Measurements from ENCODE around the gene UGT1A9.

UGT1A9 gene

GRCh38 chr2:233773854-233774253 is 102.2 kb downstream of the UGT1A9 start:
- TF ChIP-seq CTCF (conservative IDR thresholded peaks at IDR 0.05; ENCODE audit: low read depth, low read length), result no peak
- no peak for DNase-seq (ENCODE audit: low read depth)
- no peak overlapping the region for H3K4me3 ChIP-seq (ENCODE audit: low read length)

GRCh38 chr2:233775414-233775813 is 103.7 kb downstream of the UGT1A9 start:
- no peak for DNase-seq (ENCODE audit: low read depth)
- H3K4me3 ChIP-seq (ENCODE audit: low read length), result no peak overlapping the region
- TF ChIP-seq CTCF (conservative IDR thresholded peaks at IDR 0.05; ENCODE audit: low read depth, low read length), result no peak

DNA sequence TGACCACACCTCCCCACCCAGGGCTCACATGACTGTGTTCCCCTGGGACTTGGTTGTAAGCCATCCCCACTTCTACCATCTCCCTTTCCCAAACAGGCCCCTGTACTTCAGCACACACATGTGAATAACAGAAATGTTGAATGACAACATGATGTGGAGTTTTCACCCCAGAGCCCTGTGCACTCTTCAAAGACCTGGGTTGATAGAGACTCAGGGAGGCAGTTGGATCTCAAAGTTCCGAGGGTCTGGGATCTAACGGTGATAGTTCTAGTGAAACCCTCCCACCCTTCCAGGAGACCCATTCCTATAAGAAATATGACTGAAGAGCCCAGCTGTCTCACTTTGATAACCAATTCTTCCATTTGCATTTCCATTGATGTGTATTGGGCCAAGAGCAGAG is 106.3 kb downstream of the UGT1A9 start, which contains the start of gene MROH2A:
Gene MROH2A (plus strand): TSS at position 301 of the 400 bp plus-strand sequence. CDS start 1,029 bp downstream, outside the sequence.
- H3K4me3 ChIP-seq (ENCODE audit: low read length), result no peak within 1 kb of the TSS
- no peak for DNase-seq (ENCODE audit: low read depth)
- no peak for TF ChIP-seq CTCF (conservative IDR thresholded peaks at IDR 0.05; ENCODE audit: low read depth, low read length)

GRCh38 chr2:233779722-233780121 is 108.0 kb downstream of the UGT1A9 start:
- TF ChIP-seq CTCF (conservative IDR thresholded peaks at IDR 0.05; ENCODE audit: low read depth, low read length), result no peak
- no peak overlapping the region for H3K4me3 ChIP-seq (ENCODE audit: low read length)
- no peak for DNase-seq (ENCODE audit: low read depth)

DNA sequence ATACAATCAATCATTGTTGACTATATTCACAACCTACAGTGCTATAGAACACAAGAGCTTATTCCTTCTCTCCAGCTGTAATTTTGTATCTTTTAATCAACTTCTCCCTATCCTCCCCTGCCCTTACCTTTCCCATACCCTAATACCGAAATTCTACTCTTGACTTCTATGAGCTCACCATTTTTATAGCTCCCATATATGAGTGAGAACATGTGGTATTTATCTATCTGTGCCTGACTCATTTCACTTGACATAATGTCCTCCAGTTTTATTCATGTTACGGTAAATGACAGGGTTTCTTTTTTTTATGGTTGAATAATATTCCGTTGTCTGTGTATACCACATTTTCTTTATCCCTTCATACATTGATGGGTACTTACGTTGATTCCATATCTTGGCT is 109.1 kb downstream of the UGT1A9 start:
- H3K4me3 ChIP-seq (ENCODE audit: low read length), result no peak overlapping the region
- no peak for TF ChIP-seq CTCF (conservative IDR thresholded peaks at IDR 0.05; ENCODE audit: low read depth, low read length)
- DNase-seq (ENCODE audit: low read depth), result no peak

DNA sequence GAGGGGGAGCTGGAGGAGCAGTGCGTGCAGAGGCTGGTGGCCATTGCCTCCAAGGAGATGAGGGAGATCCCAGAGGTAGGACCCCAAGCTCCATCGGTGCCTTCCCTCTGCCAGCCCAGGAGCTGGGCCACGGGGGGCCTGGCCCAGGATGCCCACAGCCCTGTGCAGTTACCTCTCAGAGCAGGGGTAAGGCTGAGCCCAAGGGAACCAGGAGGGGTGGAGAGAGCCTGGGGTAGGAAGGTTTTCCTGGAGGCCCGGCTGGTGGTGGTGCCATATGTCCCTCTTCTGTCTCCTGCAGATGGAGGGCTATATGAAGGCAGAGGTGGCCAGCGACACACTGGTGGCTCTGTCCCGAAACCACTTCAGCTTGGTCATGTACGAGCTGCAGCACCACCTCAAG is 117.9 kb downstream of the UGT1A9 start:
- DNase-seq (ENCODE audit: low read depth), result no peak
- H3K4me3 ChIP-seq (ENCODE audit: low read length), result no peak overlapping the region
- TF ChIP-seq CTCF (conservative IDR thresholded peaks at IDR 0.05; ENCODE audit: low read depth, low read length), result no peak

DNA sequence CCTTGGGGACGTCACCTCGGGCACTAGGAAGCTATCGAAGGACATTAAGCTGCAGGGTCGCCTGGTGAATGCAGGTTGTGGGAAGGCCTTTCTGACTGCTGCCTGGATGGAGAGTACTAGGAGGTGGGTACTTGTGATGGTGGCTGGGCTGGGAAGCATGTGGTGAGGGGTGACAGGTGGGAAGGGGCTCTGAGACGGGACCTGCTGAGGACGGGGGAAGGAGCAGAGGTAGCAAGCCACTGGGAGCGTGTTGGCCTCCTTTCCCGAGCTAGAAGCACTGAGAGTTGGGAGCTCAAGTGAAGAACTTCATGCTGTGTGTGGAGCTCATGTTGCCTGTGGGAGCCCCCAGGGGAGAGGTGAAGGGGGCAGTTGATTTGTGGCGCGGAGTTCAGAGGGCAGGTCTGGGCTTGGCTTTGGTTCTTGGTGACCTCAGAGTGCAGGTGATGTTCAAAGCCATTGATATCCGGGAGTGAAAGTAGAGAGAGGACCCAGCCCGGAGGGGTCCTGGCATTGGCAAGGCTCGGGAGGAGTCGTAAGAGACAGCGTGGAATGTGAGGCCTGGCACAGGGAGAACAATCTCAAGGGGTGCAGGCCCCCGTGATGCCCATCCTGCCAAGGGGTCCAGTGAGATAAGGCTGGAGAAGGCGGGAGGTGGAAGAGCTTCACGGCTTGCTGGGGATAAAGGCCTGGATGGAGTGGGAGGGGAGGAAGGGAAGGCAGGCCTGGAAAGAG is 119.6 kb downstream of the UGT1A9 start:
- no peak overlapping the region for H3K4me3 ChIP-seq (ENCODE audit: low read length)
- no peak for TF ChIP-seq CTCF (conservative IDR thresholded peaks at IDR 0.05; ENCODE audit: low read depth, low read length)
- DNase-seq (ENCODE audit: low read depth), result no peak
